Loucy (cell line): ENCODE results near the gene TNNI3K.

ENCODE experiments used
- H2AFZ ChIP-seq: fragments of 200-600 bp; sonication (generic); 2 replicates; pipeline ENCODE4 v1.6.0; 2016; ENCODE audit warnings: antibody characterized with exemption, mild to moderate bottlenecking, low read length, moderate library complexity
- H3F3A ChIP-seq: fragments of 200-600 bp; 2 replicates; pipeline ENCODE4 v1.6.0; 2016; ENCODE audit warnings: antibody characterized with exemption, low read depth, mild to moderate bottlenecking
- H3K27me3 ChIP-seq: fragments of 200-600 bp; sonication (generic); 2 replicates; pipeline ENCODE4 v1.6.1; 2014; ENCODE audit warnings: low read length, mild to moderate bottlenecking; ENCODE audit not compliant: insufficient read depth, poor library complexity, severe bottlenecking
- H3K36me3 ChIP-seq: fragments of 200-600 bp; sonication (generic); 2 replicates; pipeline ENCODE4 v1.6.1; 2016; ENCODE audit warnings: low read length; ENCODE audit not compliant: insufficient read depth
- H3K4me1 ChIP-seq: fragments of 200-600 bp; sonication (generic); 2 replicates; pipeline ENCODE4 v1.5.1; 2014; ENCODE audit warnings: low read length, mild to moderate bottlenecking; ENCODE audit not compliant: insufficient read depth, poor library complexity, severe bottlenecking
- H3K4me2 ChIP-seq: fragments of 200-600 bp; sonication (generic); 2 replicates; pipeline ENCODE4 v1.6.0; 2014; ENCODE audit warnings: antibody characterized with exemption, low read length, low read depth, mild to moderate bottlenecking; ENCODE audit not compliant: poor library complexity, severe bottlenecking
- H3K4me3 ChIP-seq: fragments of 200-600 bp; sonication (generic); 2 replicates; pipeline ENCODE4 v1.5.1; 2014; ENCODE audit warnings: low read length, mild to moderate bottlenecking, mixed read lengths; ENCODE audit not compliant: poor library complexity, severe bottlenecking
- H3K79me2 ChIP-seq: fragments of 200-600 bp; sonication (generic); 2 replicates; pipeline ENCODE4 v1.6.1; 2014; ENCODE audit warnings: low read length; ENCODE audit not compliant: insufficient read depth
- H3K9ac ChIP-seq: fragments of 200-600 bp; sonication (generic); 2 replicates; pipeline ENCODE4 v1.6.0; 2014; ENCODE audit warnings: mild to moderate bottlenecking, low read depth, low read length, moderate library complexity; ENCODE audit not compliant: poor library complexity, severe bottlenecking
- H3K9me2 ChIP-seq: fragments of 200-600 bp; sonication (generic); replicated peaks from 2 replicates; pipeline ENCODE4 v1.6.1; 2016; ENCODE audit warnings: low read depth, low read length, mixed read lengths
- H3K9me3 ChIP-seq: fragments of 200-600 bp; sonication (generic); 2 replicates; pipeline ENCODE4 v1.6.1; 2014; ENCODE audit warnings: mild to moderate bottlenecking, antibody characterized with exemption, low read length, low read depth; ENCODE audit not compliant: insufficient read depth
- H4K20me1 ChIP-seq: fragments of 200-600 bp; sonication (generic); 2 replicates; pipeline ENCODE4 v1.6.0; 2014; ENCODE audit warnings: antibody characterized with exemption, low read length, mild to moderate bottlenecking; ENCODE audit not compliant: insufficient read depth, poor library complexity, severe bottlenecking
- CTCF ChIP-seq: fragments of 200-600 bp; sonication (generic); conservative IDR thresholded peaks from 2 replicates; pipeline ENCODE4 v1.5.1; 2014; ENCODE audit warnings: mild to moderate bottlenecking, antibody characterized with exemption, low read length
- EZH2phosphoT487 ChIP-seq: fragments of 200-600 bp; IDR thresholded peaks from 2 replicates; pipeline ENCODE4 v1.6.1; 2018; ENCODE audit warnings: antibody characterized with exemption, mild to moderate bottlenecking, moderate library complexity, borderline replicate concordance

TNNI3K gene

DNA sequence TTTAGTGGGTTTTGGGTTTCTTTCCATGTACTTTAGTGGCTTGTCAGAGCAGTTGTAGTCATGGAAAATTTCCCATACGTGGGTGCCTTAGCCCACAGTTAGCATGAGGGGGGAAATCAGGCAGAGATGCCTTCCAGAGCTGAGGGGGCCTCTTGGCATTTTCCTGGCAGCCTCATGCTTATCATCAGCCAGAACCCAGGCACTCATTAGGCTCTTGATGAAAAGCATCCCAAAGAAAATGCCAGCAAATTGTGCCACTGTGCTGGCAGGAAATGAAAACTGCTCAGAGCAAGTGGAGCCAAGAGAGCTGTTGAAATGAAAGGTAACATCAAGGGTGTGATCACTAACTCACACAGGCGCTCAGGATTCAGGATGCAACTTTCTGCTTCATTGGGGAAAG, 128.0 kb downstream of the TNNI3K start:
- H3K36me3 ChIP-seq: no peaks in the 10 kb centered on the region
- no peak overlapping the region for H2AFZ ChIP-seq
- no peaks in the 10 kb centered on the region for H3K79me2 ChIP-seq
- no peaks in the 10 kb centered on the region for H3K27me3 ChIP-seq
- no peak overlapping the region for H3K4me3 ChIP-seq
- H3K4me2 ChIP-seq: no peak overlapping the region
- H3K9ac ChIP-seq: no peak overlapping the region
- H3K4me1 ChIP-seq: no peaks in the 10 kb centered on the region
- no peaks in the 10 kb centered on the region for H3K9me2 ChIP-seq
- H3K9me3 ChIP-seq: no peaks in the 10 kb centered on the region
- H3F3A ChIP-seq: no peaks in the 10 kb centered on the region
- H4K20me1 ChIP-seq: no peaks in the 10 kb centered on the region
- TF ChIP-seq EZH2phosphoT487 (no peak), CTCF (no peak)

- TF ChIP-seq CTCF (no peak), EZH2phosphoT487 (no peak)
- H4K20me1 ChIP-seq: no peaks in the 10 kb centered on the region
Measured at GRCh38 chr1:74367175-74367813, 132.1 kb downstream of the TNNI3K start.

GRCh38 chr1:74368335-74368734, 133.1 kb downstream of the TNNI3K start:
- Histone ChIP-seq H3K4me2 (no peak overlapping the region), H3K9me3 (no peaks in the 10 kb centered on the region), H3F3A (no peaks in the 10 kb centered on the region), H3K9ac (no peak overlapping the region), H3K79me2 (no peaks in the 10 kb centered on the region), H3K9me2 (no peaks in the 10 kb centered on the region), H3K27me3 (no peaks in the 10 kb centered on the region), H4K20me1 (no peaks in the 10 kb centered on the region), H3K36me3 (no peaks in the 10 kb centered on the region), H3K4me1 (no peaks in the 10 kb centered on the region), H2AFZ (no peak overlapping the region), H3K4me3 (no peak overlapping the region)
- no peak for TF ChIP-seq CTCF

More at GRCh38 chr1:74367175-74367813, 132.1 kb downstream of the TNNI3K start:
- Histone ChIP-seq H3K9ac (no peak overlapping the region), H3K27me3 (no peaks in the 10 kb centered on the region), H3F3A (no peaks in the 10 kb centered on the region), H3K9me2 (no peaks in the 10 kb centered on the region), H3K4me3 (no peak overlapping the region), H2AFZ (no peak overlapping the region), H3K36me3 (no peaks in the 10 kb centered on the region), H3K4me1 (no peaks in the 10 kb centered on the region), H3K9me3 (no peaks in the 10 kb centered on the region), H3K4me2 (no peak overlapping the region), H3K79me2 (no peaks in the 10 kb centered on the region)
